SK-N-SH treated with all-trans-retinoic acid at 6 μM for 48 hours (cell line): ENCODE measurements around the gene PURA.

Source experiments
- ATAC-seq: fragments of 200-7000 bp; cut with Tn5 transposase; 3 replicates; pipeline ENCODE4 v1.9.1; 2020; ENCODE audit warnings: mild to moderate bottlenecking, moderate library complexity
- ARNTL ChIP-seq: fragments of 450-650 bp; formaldehyde crosslinking; IDR thresholded peaks from 2 replicates; pipeline ENCODE4 v1.5.0; 2020; ENCODE audit warnings: low read depth, mild to moderate bottlenecking, moderate library complexity, borderline replicate concordance
- BACH2 ChIP-seq: fragments of 250-450 bp; sonication (Bioruptor Pico); IDR thresholded peaks from 2 replicates; pipeline ENCODE4 v1.9.0; 2021; ENCODE audit warnings: mild to moderate bottlenecking, borderline replicate concordance
- CSDC2 ChIP-seq: fragments of 250-450 bp; sonication (Bioruptor Pico); IDR thresholded peaks from 2 replicates; pipeline ENCODE4 v1.5.0; 2020; ENCODE audit warnings: mild to moderate bottlenecking, moderate library complexity
- ESRRG ChIP-seq: fragments of 250-450 bp; sonication (Bioruptor Pico); IDR thresholded peaks from 2 replicates; pipeline ENCODE4 v1.6.1; 2021; ENCODE audit warnings: mild to moderate bottlenecking
- GLIS3 ChIP-seq: fragments of 250-450 bp; sonication (Bioruptor Pico); IDR thresholded peaks from 2 replicates; pipeline ENCODE4 v1.5.0; 2020; ENCODE audit warnings: mild to moderate bottlenecking, moderate library complexity
- ISL1 ChIP-seq: fragments of 250-450 bp; sonication (Bioruptor Pico); IDR thresholded peaks from 2 replicates; pipeline ENCODE4 v2.1.2; 2022; ENCODE audit warnings: mild to moderate bottlenecking, moderate library complexity
- SNAI2 ChIP-seq: fragments of 250-450 bp; sonication (Bioruptor Pico); IDR thresholded peaks from 2 replicates; pipeline ENCODE4 v1.5.0; 2020; ENCODE audit warnings: mild to moderate bottlenecking, moderate library complexity
- TCF4 ChIP-seq: fragments of 250-450 bp; sonication (Bioruptor Pico); IDR thresholded peaks from 2 replicates; pipeline ENCODE4 v1.8.0; 2021; ENCODE audit warnings: mild to moderate bottlenecking, moderate library complexity, borderline replicate concordance
- TOX ChIP-seq: fragments of 250-450 bp; sonication (Bioruptor Pico); IDR thresholded peaks from 2 replicates; pipeline ENCODE4 v1.8.0; 2021; ENCODE audit warnings: mild to moderate bottlenecking, moderate library complexity, borderline replicate concordance
- ZC3H10 ChIP-seq: fragments of 250-450 bp; sonication (Bioruptor Pico); IDR thresholded peaks from 2 replicates; pipeline ENCODE4 v1.5.1; 2021; ENCODE audit warnings: mild to moderate bottlenecking, moderate library complexity
- ZFP30 ChIP-seq: fragments of 450-650 bp; formaldehyde crosslinking; IDR thresholded peaks from 2 replicates; pipeline ENCODE4 v1.5.0; 2022; ENCODE audit warnings: mild to moderate bottlenecking, moderate library complexity
- ZNF565 ChIP-seq: fragments of 450-650 bp; formaldehyde crosslinking; conservative IDR thresholded peaks from 2 replicates; pipeline ENCODE4 v1.5.0; 2020; ENCODE audit warnings: low read depth, mild to moderate bottlenecking, moderate library complexity
- ZNF70 ChIP-seq: fragments of 450-650 bp; formaldehyde crosslinking; IDR thresholded peaks from 2 replicates; pipeline ENCODE4 v1.5.0; 2020; ENCODE audit warnings: mild to moderate bottlenecking, moderate library complexity
- ZNF8 ChIP-seq: fragments of 450-650 bp; formaldehyde crosslinking; IDR thresholded peaks from 2 replicates; pipeline ENCODE4 v1.5.0; 2020; ENCODE audit warnings: mild to moderate bottlenecking, moderate library complexity
- TF ChIP-seq, protein P1 (sequence below): fragments of 250-450 bp; sonication (Bioruptor Pico); IDR thresholded peaks from 2 replicates; pipeline ENCODE4 v1.5.1; 2021; ENCODE audit warnings: mild to moderate bottlenecking, moderate library complexity
- TF ChIP-seq, protein P2 (sequence below): fragments of 250-450 bp; sonication (Bioruptor Pico); IDR thresholded peaks from 2 replicates; pipeline ENCODE4 v1.5.1; 2020; ENCODE audit warnings: low read depth, mild to moderate bottlenecking, moderate library complexity
- TF ChIP-seq, protein P3 (sequence below): fragments of 250-450 bp; sonication (Bioruptor Pico); IDR thresholded peaks from 2 replicates; pipeline ENCODE4 v1.8.0; 2020; ENCODE audit warnings: mild to moderate bottlenecking, moderate library complexity, borderline replicate concordance
- TF ChIP-seq, protein P4 (sequence below): fragments of 250-450 bp; sonication (Bioruptor Pico); IDR thresholded peaks from 2 replicates; pipeline ENCODE4 v1.8.0; 2021; ENCODE audit warnings: low read depth, mild to moderate bottlenecking, moderate library complexity, borderline replicate concordance

The PURA gene

DNA sequence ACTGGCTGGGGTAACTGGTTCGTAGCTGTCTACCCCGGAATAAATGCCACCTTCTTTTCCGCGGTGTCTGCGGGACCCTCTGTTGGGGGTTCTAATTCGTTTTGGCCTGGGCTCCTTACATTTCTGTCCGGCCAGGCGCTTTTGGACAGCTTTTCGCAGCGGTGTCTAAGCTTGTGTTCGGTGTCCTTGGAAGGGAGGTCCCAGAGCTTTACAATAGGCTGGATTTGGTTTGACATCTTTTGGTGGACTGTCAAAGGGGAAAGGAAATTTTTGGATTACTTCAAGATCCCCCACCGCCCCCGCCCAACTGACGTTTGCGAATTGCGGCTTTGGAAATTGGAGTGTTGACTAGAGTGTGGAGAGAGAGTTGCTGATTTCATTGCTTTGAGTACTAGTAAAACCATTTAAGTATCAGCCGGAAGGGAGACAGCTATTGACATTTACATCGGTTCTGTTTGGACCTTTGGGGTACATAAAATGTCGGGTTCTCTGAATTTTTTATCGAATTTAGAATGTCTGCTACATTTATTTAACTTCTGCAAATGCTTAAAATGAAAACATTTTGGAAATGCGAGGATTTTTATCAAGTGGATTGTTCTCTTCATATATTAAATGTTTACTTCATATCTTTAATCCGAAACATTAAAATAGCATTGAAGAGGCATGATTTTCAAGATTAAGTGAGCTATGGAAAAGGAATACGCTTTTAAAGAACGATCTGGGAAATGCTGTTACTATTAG, 4.7 kb upstream of the PURA start:
- TF ChIP-seq SNAI2 (CRISPR knock-in tag) (no peak), ZFP30 (CRISPR knock-in tag) (no peak), ISL1 (no peak), TCF4 (CRISPR knock-in tag) (no peak), TOX (CRISPR knock-in tag) (no peak), ZNF70 (CRISPR knock-in tag) (no peak), ARNTL (CRISPR knock-in tag) (no peak), BACH2 (CRISPR knock-in tag) (no peak), ZNF8 (CRISPR knock-in tag) (no peak), CSDC2 (CRISPR knock-in tag) (no peak), GLIS3 (no peak), ZNF565 (CRISPR knock-in tag) (no peak)
- TF ChIP-seq, protein P1, sequence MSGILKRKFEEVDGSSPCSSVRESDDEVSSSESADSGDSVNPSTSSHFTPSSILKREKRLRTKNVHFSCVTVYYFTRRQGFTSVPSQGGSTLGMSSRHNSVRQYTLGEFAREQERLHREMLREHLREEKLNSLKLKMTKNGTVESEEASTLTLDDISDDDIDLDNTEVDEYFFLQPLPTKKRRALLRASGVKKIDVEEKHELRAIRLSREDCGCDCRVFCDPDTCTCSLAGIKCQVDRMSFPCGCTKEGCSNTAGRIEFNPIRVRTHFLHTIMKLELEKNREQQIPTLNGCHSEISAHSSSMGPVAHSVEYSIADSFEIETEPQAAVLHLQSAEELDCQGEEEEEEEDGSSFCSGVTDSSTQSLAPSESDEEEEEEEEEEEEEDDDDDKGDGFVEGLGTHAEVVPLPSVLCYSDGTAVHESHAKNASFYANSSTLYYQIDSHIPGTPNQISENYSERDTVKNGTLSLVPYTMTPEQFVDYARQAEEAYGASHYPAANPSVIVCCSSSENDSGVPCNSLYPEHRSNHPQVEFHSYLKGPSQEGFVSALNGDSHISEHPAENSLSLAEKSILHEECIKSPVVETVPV (CRISPR knock-in tag) = no peak
- TF ChIP-seq, protein P2, sequence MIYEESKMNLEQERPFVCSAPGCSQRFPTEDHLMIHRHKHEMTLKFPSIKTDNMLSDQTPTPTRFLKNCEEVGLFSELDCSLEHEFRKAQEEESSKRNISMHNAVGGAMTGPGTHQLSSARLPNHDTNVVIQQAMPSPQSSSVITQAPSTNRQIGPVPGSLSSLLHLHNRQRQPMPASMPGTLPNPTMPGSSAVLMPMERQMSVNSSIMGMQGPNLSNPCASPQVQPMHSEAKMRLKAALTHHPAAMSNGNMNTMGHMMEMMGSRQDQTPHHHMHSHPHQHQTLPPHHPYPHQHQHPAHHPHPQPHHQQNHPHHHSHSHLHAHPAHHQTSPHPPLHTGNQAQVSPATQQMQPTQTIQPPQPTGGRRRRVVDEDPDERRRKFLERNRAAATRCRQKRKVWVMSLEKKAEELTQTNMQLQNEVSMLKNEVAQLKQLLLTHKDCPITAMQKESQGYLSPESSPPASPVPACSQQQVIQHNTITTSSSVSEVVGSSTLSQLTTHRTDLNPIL = no peak
- TF ChIP-seq, protein P3, sequence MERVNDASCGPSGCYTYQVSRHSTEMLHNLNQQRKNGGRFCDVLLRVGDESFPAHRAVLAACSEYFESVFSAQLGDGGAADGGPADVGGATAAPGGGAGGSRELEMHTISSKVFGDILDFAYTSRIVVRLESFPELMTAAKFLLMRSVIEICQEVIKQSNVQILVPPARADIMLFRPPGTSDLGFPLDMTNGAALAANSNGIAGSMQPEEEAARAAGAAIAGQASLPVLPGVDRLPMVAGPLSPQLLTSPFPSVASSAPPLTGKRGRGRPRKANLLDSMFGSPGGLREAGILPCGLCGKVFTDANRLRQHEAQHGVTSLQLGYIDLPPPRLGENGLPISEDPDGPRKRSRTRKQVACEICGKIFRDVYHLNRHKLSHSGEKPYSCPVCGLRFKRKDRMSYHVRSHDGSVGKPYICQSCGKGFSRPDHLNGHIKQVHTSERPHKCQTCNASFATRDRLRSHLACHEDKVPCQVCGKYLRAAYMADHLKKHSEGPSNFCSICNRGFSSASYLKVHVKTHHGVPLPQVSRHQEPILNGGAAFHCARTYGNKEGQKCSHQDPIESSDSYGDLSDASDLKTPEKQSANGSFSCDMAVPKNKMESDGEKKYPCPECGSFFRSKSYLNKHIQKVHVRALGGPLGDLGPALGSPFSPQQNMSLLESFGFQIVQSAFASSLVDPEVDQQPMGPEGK = no peak
- TF ChIP-seq, protein P4, sequence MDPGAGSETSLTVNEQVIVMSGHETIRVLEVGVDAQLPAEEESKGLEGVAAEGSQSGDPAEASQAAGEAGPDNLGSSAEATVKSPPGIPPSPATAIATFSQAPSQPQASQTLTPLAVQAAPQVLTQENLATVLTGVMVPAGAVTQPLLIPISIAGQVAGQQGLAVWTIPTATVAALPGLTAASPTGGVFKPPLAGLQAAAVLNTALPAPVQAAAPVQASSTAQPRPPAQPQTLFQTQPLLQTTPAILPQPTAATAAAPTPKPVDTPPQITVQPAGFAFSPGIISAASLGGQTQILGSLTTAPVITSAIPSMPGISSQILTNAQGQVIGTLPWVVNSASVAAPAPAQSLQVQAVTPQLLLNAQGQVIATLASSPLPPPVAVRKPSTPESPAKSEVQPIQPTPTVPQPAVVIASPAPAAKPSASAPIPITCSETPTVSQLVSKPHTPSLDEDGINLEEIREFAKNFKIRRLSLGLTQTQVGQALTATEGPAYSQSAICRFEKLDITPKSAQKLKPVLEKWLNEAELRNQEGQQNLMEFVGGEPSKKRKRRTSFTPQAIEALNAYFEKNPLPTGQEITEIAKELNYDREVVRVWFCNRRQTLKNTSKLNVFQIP (CRISPR knock-in tag) = no peak
- TF ChIP-seq, all 23 proteins: peak for 0
- no peak for ATAC-seq

DNA sequence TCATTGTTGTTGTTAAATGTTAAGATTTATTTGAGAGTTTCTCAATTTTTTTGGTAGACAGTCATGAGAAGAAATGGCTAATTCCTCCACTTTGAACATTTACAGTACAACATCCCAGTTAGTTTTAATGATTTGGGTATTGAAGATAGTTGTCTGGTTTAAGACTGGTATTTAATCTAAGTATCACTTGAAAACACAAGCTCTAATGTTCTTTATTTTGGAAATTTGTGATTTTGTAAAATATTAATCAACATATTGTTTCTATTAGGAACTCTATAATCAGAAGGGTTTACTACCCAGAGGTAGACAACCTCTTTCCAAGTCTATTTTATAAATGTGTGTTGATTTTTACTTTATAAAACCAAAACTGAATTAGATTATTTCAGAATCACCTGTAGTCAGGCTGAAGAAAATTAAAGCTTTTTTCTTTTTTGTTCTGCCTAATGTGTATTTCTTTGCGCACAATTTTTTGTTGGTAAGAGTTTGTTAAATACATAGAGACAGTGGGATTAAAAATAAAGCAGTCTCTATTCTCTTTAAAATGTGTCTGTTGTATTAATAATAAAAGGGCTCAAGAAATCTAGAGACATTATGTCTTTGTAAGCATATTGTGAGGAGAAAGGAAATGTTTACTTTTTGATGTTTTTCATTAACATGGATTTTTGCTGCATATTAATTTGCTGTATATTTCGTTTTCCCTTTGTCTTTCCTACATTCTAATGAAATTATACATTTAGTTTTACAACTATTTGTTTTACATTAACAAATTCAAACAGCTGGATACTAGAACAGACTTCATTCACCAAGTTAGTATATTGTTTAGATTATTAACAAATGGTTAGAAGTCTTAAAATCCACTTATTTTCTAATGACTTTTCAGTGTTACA, 3.9 kb upstream of the PURA start:
- ATAC-seq = no peak

DNA sequence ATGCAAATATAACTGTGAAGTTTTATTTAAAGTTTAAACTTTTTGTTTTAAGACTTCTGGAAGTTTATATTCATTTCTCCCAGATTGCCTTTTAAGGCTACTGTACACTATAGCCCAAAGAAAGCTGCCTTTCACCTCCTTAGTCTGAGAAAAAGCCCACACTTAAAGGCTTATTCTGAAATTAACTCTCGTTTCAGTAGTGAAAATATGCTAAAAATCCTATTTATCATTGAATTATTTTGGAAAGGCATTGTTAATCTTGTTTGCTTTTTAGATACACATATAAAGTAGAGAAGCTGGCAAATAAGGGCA, 3.3 kb upstream of the PURA start:
- no peak for ATAC-seq
- TF ChIP-seq BACH2 (CRISPR knock-in tag) = no peak
- TF ChIP-seq ESRRG (CRISPR knock-in tag) = no peak
- TF ChIP-seq TCF4 (CRISPR knock-in tag) = no peak
- TF ChIP-seq ZNF8 (CRISPR knock-in tag) = no peak
- TF ChIP-seq, protein P1 (CRISPR knock-in tag) = no peak
- no peak for TF ChIP-seq ZC3H10 (CRISPR knock-in tag)
- TF ChIP-seq, protein P2 = no peak
- TF ChIP-seq, all 23 proteins: peak for 0

More for the DNA sequence above, 3.9 kb upstream of the PURA start:
- TF ChIP-seq, protein P1 (CRISPR knock-in tag) = no peak
- TF ChIP-seq CSDC2 (CRISPR knock-in tag) = no peak
